Measurements from ENCODE around the gene NPAS3.

Gene NPAS3

DNA sequence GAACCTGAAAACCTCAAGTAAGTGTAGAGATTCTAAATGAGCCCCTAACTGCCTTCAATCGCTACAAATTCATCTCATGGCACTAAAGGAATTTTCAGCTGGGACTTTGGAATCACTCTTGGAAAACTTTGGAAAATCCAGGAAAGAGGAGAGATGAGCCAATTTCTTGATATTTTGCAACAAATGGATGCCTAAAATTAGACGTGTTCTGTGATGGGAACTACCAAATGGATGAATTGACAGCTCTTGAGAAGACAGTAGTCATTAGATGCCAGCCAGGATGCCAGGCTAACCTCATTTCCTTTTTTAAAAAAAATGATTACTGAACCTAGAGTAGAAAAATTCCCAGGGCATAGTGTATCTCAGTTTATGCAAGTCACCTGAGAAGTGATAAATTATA is 78.3 kb downstream of the NPAS3 start:
- DNase-seq, result no peak

DNA sequence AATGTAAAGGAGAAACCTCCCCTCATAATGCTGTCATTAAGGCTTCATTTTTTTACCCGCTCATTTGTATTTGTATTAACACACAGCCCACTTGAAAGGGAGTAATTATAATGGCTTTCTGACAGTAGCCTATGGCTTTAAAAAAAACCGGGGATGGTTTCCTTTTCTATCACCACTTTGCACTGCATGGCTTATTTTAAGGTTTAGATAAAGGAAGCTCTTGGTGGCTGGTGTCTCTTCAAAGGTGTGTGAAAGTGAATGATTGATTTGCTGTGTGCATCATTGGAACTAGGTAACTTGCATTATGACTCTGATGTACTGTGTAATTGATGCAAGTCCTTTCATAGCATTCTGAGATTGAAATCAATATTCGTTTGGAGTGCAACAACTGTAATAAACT is 80.7 kb downstream of the NPAS3 start:
- DNase-seq, result no peak

GRCh38 chr14:33026850-33027430 is 88.3 kb downstream of the NPAS3 start:
- no peak for DNase-seq

- no peak for DNase-seq
These were observed 90.8 kb downstream of the NPAS3 start for GRCh38 chr14:33029511-33029910.

- no peak for DNase-seq
These were observed 91.7 kb downstream of the NPAS3 start for GRCh38 chr14:33030386-33030785.

GRCh38 chr14:33035416-33036194 is 96.9 kb downstream of the NPAS3 start:
- DNase-seq, result no peak

GRCh38 chr14:33039311-33039710 is 100.6 kb downstream of the NPAS3 start:
- no peak for DNase-seq

- no peak for DNase-seq
These were observed 101.9 kb downstream of the NPAS3 start for GRCh38 chr14:33040372-33041140.

DNA sequence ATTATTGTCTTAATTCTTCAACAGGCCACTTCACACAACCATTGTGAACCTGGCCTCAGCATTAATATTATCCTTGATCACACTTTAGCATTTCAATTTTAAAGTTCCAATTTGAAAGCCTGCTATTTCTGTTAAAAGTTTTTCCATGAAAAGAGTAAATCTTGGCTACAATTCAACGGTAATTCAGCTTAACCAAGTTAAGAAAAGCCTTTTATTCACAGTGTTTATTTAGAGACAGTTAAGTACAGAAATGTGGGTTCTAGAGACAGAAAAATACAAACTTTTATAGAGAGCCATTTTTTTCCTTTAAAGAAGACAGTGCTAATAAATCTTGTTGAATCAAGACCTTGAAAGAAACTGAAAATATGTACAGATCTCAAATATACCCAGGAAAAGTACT is 103.9 kb downstream of the NPAS3 start:
- no peak for DNase-seq

- DNase-seq, result no peak
These were observed 107.1 kb downstream of the NPAS3 start for GRCh38 chr14:33045760-33046159.

- DNase-seq, result no peak
These were observed 114.3 kb downstream of the NPAS3 start for GRCh38 chr14:33052943-33053342.

DNA sequence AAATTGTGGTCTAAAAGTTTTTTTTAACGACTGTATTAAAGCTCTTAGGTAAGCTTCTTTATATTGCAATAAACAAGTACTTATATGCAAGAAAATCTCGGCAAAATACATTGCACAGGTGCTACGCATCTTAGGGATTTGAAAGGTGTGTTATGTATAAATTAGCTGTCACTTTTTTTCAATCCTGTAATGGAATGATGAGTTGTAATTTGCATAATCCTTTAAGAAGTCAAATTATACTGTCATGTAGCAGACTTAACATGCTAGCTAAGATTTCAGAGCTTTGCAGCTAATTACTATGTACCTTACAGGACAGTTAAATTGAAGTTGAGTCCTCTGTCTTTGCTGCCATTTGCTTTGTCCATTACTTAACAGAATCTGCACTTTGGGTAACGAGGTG is 117.5 kb downstream of the NPAS3 start:
- DNase-seq, result no peak

- no peak for DNase-seq
These were observed 118.9 kb downstream of the NPAS3 start for GRCh38 chr14:33057585-33057984.

DNA sequence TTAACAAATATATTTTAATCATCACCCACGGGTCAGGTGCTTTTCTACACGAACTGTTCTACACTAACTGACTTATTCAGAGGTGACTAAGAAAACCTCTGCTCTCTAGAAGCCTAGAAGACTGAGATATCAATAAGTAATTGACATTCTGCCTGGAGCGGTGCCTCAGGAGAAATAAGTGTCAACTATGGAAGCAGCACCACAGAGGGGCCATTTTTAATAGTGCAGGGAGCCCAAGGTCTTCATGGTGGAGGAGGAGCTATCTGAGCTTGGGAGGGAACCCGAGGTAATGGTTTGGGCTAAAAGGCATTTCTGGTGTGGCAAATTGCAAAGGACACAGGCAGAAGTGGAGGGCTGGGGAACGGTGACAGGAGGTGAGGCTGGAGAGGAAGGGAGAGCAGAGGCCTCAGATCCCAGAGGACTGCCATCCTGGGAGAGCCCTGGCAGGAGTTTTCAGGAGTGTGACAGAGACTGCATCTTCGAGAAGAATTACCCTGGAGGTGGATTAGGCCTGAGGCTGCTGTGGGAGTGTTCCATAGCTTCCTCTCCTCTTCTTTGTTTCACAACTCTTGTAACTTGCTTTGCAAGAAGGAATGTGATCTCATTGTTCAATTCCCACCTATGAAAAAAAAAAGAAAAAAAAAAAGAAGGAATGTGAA is 123.1 kb downstream of the NPAS3 start:
- no peak for DNase-seq

- DNase-seq, result no peak
These were observed 123.8 kb downstream of the NPAS3 start for GRCh38 chr14:33062476-33062875.

- no peak for DNase-seq
These were observed 124.2 kb downstream of the NPAS3 start for GRCh38 chr14:33062881-33063280.

DNA sequence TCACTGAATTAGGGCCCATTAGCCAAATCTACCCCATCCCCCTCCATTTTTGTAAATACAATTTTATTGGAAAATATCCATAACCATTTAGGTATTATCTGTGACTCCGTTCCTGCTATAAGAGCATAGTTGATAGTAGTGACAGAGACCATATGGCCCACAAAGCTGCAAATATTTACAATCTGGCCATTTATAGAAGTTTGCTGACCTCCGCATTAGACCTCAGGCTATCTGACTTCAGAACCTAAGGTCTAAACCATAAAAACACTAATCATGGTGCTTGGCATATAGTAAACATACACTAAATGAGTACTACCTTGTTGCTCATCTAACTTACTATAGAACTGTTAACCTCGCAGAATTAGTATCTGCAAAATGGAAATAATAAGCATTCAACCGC is 124.8 kb downstream of the NPAS3 start:
- DNase-seq, result no peak

DNA sequence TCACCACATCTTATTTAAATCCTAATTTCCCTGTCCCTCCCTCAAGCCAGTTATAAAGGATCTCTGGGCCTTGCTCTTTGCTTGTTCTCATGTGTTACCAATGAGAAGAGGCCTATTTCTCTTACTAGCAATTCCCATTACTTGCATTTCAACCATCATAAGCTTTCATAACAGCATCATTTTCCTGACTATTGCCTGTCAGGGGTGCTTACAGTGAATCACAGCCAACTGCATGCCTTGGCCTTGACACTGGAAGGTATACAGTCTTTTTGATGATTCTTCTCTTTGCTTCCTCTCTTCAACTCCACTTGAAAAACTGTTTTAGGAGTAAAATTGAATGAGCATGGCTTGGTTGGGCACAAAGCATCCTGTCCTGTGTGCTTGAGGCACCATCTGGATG is 127.0 kb downstream of the NPAS3 start:
- no peak for DNase-seq

DNA sequence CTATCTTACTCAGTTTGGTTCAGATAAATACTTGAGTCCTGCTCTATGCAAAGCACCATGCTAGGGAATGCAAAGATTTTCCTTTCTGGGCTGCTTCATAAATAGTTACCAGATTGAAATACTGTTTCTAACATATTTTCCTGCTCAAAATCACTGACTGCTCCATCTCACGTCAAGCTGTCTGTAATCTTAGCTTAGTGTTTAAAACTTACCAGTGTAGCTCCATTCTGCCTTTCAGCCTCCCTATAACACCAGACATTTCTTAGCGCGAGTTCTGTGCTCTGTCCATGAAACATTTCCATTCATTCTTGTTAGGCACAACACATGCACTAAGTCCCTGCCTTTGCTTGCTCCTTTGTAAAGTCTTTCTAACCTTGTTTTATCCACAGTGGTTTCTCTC is 129.4 kb downstream of the NPAS3 start:
- DNase-seq, result no peak

DNA sequence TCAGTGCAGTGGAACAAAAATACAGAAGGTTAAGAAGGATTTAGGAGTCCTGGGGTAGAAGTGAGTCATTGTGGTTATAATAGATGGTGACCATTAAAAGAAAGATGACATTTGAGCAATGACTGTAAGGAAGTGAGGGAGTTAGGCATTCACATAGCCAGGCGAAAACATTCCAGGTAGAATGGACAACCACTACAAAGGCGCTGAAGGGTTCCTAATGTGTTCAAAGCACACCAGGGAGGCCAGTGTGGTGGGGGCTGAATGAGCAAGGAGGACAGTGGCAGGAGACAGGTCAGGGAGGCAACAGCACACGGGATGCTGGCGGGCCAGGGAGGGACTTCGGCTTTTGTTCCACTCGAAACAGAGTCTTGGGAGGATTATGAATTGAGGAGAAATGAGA is 129.9 kb downstream of the NPAS3 start:
- no peak for DNase-seq

DNA sequence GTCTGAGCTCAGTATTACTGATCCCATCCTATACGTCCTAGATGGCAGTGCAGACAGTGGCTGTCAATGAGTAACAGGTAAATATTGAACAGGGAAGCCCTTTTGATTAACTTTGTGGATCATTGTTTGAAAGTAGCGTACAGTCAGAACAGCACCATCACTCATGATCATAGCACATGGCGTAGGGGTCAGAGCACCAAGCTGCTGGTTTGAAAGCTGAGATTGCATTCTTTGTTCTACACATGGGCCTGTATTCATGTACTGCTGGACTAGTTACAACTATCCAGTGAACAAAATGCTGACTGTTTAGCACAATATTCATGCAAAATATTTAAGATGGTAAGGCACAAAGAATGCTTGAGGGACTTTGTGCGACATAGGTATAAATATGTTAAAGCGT is 131.8 kb downstream of the NPAS3 start:
- no peak for DNase-seq

- DNase-seq, result no peak
These were observed 134.3 kb downstream of the NPAS3 start for GRCh38 chr14:33073023-33073422.

DNA sequence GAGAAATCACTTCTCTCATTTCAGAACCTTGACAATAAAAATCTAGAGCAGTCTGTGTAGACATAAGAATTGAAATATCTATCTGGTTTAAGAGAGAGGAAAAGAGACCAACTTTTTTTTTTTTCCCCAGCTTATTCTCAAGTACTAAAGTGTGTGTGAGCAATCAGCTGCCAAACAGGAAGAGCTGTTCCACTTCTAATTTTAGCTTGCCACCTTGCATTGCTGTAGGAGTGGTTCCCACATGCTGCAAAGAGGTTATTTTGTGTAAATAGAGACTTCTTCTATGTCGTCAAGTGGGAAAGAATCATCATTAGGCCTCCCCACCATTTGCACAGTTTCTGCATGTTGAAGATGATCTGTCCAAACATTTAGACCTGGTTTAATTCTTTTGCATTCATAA is 142.6 kb downstream of the NPAS3 start:
- DNase-seq, result no peak

GRCh38 chr14:33085799-33086198 is 147.1 kb downstream of the NPAS3 start:
- DNase-seq, result no peak
